Neuronal stem cell (in vitro differentiated cells): ENCODE data around the gene TXNDC9.
"Not testable (repeated sequence)": the region's sequence is repeated elsewhere in the genome, so short reads cannot be mapped to it uniquely, and the experiment has no call there.

Source experiments
- DNase-seq: peaks from one replicate; pipeline ENCODE4 v3.0.0-alpha.2; 2013; ENCODE audit warnings: low spot score
- H2AFZ ChIP-seq: one replicate; pipeline ENCODE4 v1.6.1; 2013; ENCODE audit warnings: mild to moderate bottlenecking, low read length, inconsistent platforms
- H2AK5ac ChIP-seq: 2 replicates; pipeline ENCODE4 v1.6.1; 2013; ENCODE audit warnings: low read depth, mild to moderate bottlenecking, inconsistent platforms, low read length, moderate library complexity, mixed read lengths
- H2BK120ac ChIP-seq: 2 replicates; pipeline ENCODE4 v1.6.1; 2013; ENCODE audit warnings: low read depth, mild to moderate bottlenecking, inconsistent platforms, low read length, moderate library complexity, mixed read lengths
- H2BK12ac ChIP-seq: one replicate; pipeline ENCODE4 v1.6.1; 2013; ENCODE audit warnings: low read length, inconsistent platforms
- H2BK15ac ChIP-seq: 2 replicates; pipeline ENCODE4 v1.6.1; 2013; ENCODE audit warnings: mild to moderate bottlenecking, low read length, inconsistent platforms, mixed read lengths
- H2BK5ac ChIP-seq: one replicate; pipeline ENCODE4 v1.6.1; 2013; ENCODE audit warnings: inconsistent platforms, mild to moderate bottlenecking, low read length, moderate library complexity
- H3K14ac ChIP-seq: one replicate; pipeline ENCODE4 v1.6.1; 2013; ENCODE audit warnings: low read length, inconsistent platforms
- H3K18ac ChIP-seq: 2 replicates; pipeline ENCODE4 v1.6.1; 2013; ENCODE audit warnings: low read length, inconsistent platforms
- H3K23ac ChIP-seq: 2 replicates; pipeline ENCODE4 v1.6.1; 2013; ENCODE audit warnings: low read depth, mild to moderate bottlenecking, mixed read lengths, low read length, inconsistent platforms; ENCODE audit not compliant: poor library complexity
- H3K27ac ChIP-seq: replicated peaks from 3 replicates; pipeline ENCODE4 v1.5.1; 2013; ENCODE audit warnings: low read length, inconsistent platforms
- H3K27me3 ChIP-seq, 3 experiments: 2 replicates each; pipeline ENCODE4 v1.6.1; 2013; ENCODE audit warnings: low read length in 3 of 3, mild to moderate bottlenecking in 2 of 3, inconsistent platforms in 1 of 3, low read depth in 1 of 3, mixed read lengths in 1 of 3, moderate library complexity in 1 of 3; ENCODE audit not compliant: control insufficient read depth in 3 of 3, insufficient read depth in 3 of 3
- H3K36me3 ChIP-seq, 2 donors: replicated peaks in 1 of 2; 2 replicates each; pipeline ENCODE4 v1.6.1; 2013; ENCODE audit warnings: low read length in 2 of 2; ENCODE audit not compliant: control insufficient read depth in 2 of 2, insufficient read depth in 2 of 2
- H3K4ac ChIP-seq: 2 replicates; pipeline ENCODE4 v1.6.1; 2013; ENCODE audit warnings: inconsistent platforms, mild to moderate bottlenecking, low read length, moderate library complexity
- H3K4me1 ChIP-seq, 2 donors: 1 replicate in 1 of 2; 2 replicates in 1 of 2; pipeline ENCODE4 v1.6.1; 2013; ENCODE audit warnings: low read length in 2 of 2, low read depth in 1 of 2; ENCODE audit not compliant: control insufficient read depth in 2 of 2, insufficient read depth in 1 of 2
- H3K4me2 ChIP-seq: one replicate; pipeline ENCODE4 v1.6.1; 2013; ENCODE audit warnings: mild to moderate bottlenecking, low read length, inconsistent platforms; ENCODE audit not compliant: insufficient read depth, poor library complexity, severe bottlenecking
- H3K4me3 ChIP-seq, 2 donors: 2 replicates each; pipeline ENCODE4 v1.5.1; 2013; ENCODE audit warnings: low read length in 2 of 2, mild to moderate bottlenecking in 2 of 2, inconsistent platforms in 1 of 2, moderate library complexity in 1 of 2
- H3K79me1 ChIP-seq: one replicate; pipeline ENCODE4 v1.6.1; 2013; ENCODE audit warnings: low read depth, mild to moderate bottlenecking, inconsistent platforms, low read length, moderate library complexity
- H3K9ac ChIP-seq: one replicate; pipeline ENCODE4 v1.6.1; 2013; ENCODE audit warnings: mild to moderate bottlenecking, low read depth, low read length, inconsistent platforms; ENCODE audit not compliant: poor library complexity
- H3K9me3 ChIP-seq, 2 donors: replicated peaks in 1 of 2; 2 replicates each; pipeline versions ENCODE3 to v1.6.1; 2013; ENCODE audit warnings: low read length in 2 of 2, mild to moderate bottlenecking in 2 of 2, inconsistent platforms in 1 of 2, low read depth in 1 of 2, mixed read lengths in 1 of 2, moderate library complexity in 1 of 2; ENCODE audit not compliant: control insufficient read depth in 2 of 2, insufficient read depth in 1 of 2
- H4K8ac ChIP-seq: one replicate; pipeline ENCODE4 v1.6.1; 2013; ENCODE audit warnings: low read depth, mild to moderate bottlenecking, inconsistent platforms, low read length, moderate library complexity
- H4K91ac ChIP-seq: one replicate; pipeline ENCODE4 v1.6.1; 2013; ENCODE audit warnings: low read length, low read depth, mild to moderate bottlenecking, inconsistent platforms; ENCODE audit not compliant: poor library complexity
- WGBS, 2 donors: extraction: QIAGEN DNeasy Blood & Tissue Kit; methylation state at CpG; one replicate each; pipeline ENCODE4 v1.1.7; 2013; ENCODE audit warnings: missing lambda C conversion rate in 2 of 2, mixed read lengths in 1 of 2; ENCODE audit not compliant: insufficient read length in 2 of 2, insufficient replicate concordance in 1 of 2; ENCODE audit errors: extremely low coverage in 2 of 2; 5-methylcytosine and 5-hydroxymethylcytosine counted together

TXNDC9 gene

GRCh38 chr2:99317161-99317872 is 18.8 kb downstream of the TXNDC9 start:
- Histone ChIP-seq H2AK5ac (no peak overlapping the region), H3K27me3 (no peaks in the 10 kb centered on the region), H3K14ac (no peak overlapping the region), H3K18ac (no peak overlapping the region), H3K36me3 (peaks cover 12 to 55% of the 10 kb centered on the region in 2 donors), H3K9ac (no peak overlapping the region), H2BK12ac (no peak overlapping the region), H3K4me3 (no peak overlapping the region), H2BK120ac (no peak overlapping the region), H3K4me1 (no peaks in the 10 kb centered on the region), H3K23ac (no peak overlapping the region), H4K8ac (no peak overlapping the region), H2AFZ (no peak overlapping the region), H2BK5ac (no peak overlapping the region), H3K4ac (no peak overlapping the region), H4K91ac (no peak overlapping the region), H3K9me3 (peaks cover 2 to 3% of the 10 kb centered on the region in 2 donors), H3K27ac (no peak overlapping the region), H3K79me1 (no peaks in the 10 kb centered on the region), H3K4me2 (no peak overlapping the region), H2BK15ac (no peak overlapping the region)
- DNase-seq, result no peak
- no CpG with 5 or more reads among the region's 9 CpGs for WGBS, 2 donors

GRCh38 chr2:99301097-99301496 is 35.0 kb downstream of the TXNDC9 start, which contains the start of gene LYG1:
LYG1 (minus strand) TSS chr2:99301197; CDS start chr2:99295670, 5,527 bp downstream.
- not testable (repeated sequence) for H3K36me3 ChIP-seq, H3K4me2 ChIP-seq, H3K27ac ChIP-seq, H3K27me3 ChIP-seq, H2AFZ ChIP-seq, H4K91ac ChIP-seq, H3K4me3 ChIP-seq, H2AK5ac ChIP-seq, DNase-seq, H3K18ac ChIP-seq, H3K4me1 ChIP-seq, H3K79me1 ChIP-seq, H2BK12ac ChIP-seq, H2BK120ac ChIP-seq, H2BK5ac ChIP-seq, H3K14ac ChIP-seq, H3K9ac ChIP-seq, H3K23ac ChIP-seq, H3K4ac ChIP-seq, H2BK15ac ChIP-seq, H4K8ac ChIP-seq, H3K9me3 ChIP-seq
- WGBS, 2 donors, result no CpG with 5 or more reads among the region's 2 CpGs

GRCh38 chr2:99299580-99299979 is 36.6 kb downstream of the TXNDC9 start:
- Histone ChIP-seq H3K23ac (no peak overlapping the region), H3K9me3 (peaks cover 0 to 2% of the 10 kb centered on the region in 2 donors), H2BK120ac (no peak overlapping the region), H2AFZ (no peak overlapping the region), H2BK12ac (no peak overlapping the region), H4K91ac (no peak overlapping the region), H3K18ac (no peak overlapping the region), H3K36me3 (peaks cover 0 to 2% of the 10 kb centered on the region in 2 donors), H2BK15ac (no peak overlapping the region), H3K4me1 (no peaks in the 10 kb centered on the region), H3K9ac (no peak overlapping the region), H2AK5ac (no peak overlapping the region), H3K4me3 (no peak overlapping the region), H3K14ac (no peak overlapping the region), H4K8ac (no peak overlapping the region), H3K27me3 (no peaks in the 10 kb centered on the region), H3K79me1 (no peaks in the 10 kb centered on the region), H2BK5ac (no peak overlapping the region), H3K4me2 (no peak overlapping the region), H3K4ac (no peak overlapping the region), H3K27ac (no peak overlapping the region)
- 100% methylated on average over 3 of the region's 7 CpGs; no CpG with 5 or more reads in 1 of the 2 donors for WGBS, 2 donors
- no peak for DNase-seq

GRCh38 chr2:99297994-99298393 is 38.1 kb downstream of the TXNDC9 start:
- no peak overlapping the region for H3K23ac ChIP-seq
- peaks cover 0 to 2% of the 10 kb centered on the region in 2 donors for H3K9me3 ChIP-seq
- H2BK120ac ChIP-seq, result no peak overlapping the region
- no peak overlapping the region for H3K14ac ChIP-seq
- no peak overlapping the region for H2BK12ac ChIP-seq
- H2AK5ac ChIP-seq, result no peak overlapping the region
- H3K27me3 ChIP-seq, result no peaks in the 10 kb centered on the region
- no peak overlapping the region for H3K4ac ChIP-seq
- no peak overlapping the region for H2BK5ac ChIP-seq
- no peak for DNase-seq
- no peak overlapping the region for H3K4me3 ChIP-seq
- no peak overlapping the region for H4K8ac ChIP-seq
- H3K27ac ChIP-seq, result no peak overlapping the region
- no peaks in the 10 kb centered on the region for H3K4me1 ChIP-seq
- H3K79me1 ChIP-seq, result no peaks in the 10 kb centered on the region
- no peak overlapping the region for H3K9ac ChIP-seq
- no peak overlapping the region for H3K4me2 ChIP-seq
- no peak overlapping the region for H2AFZ ChIP-seq
- no peak overlapping the region for H4K91ac ChIP-seq
- no CpG with 5 or more reads among the region's 2 CpGs for WGBS, 2 donors
- peaks cover 0 to 2% of the 10 kb centered on the region in 2 donors for H3K36me3 ChIP-seq
- H3K18ac ChIP-seq, result no peak overlapping the region
- H2BK15ac ChIP-seq, result no peak overlapping the region
